IMR-90 (cell line): ENCODE measurements around the gene TNRC18.

Source experiments
- CEBPB ChIP-seq: IDR thresholded peaks from 2 replicates; pipeline ENCODE4 v1.6.1; 2012; ENCODE audit warnings: low read depth, low read length, improper control_type of control experiment
- CHD1 ChIP-seq: IDR thresholded peaks from 2 replicates; pipeline ENCODE4 v1.6.1; 2012; ENCODE audit warnings: low read depth, low read length, improper control_type of control experiment
- CTCF ChIP-seq: conservative IDR thresholded peaks from 2 replicates; pipeline ENCODE4 v1.5.1; 2012; ENCODE audit warnings: mild to moderate bottlenecking, low read depth, low read length, improper control_type of control experiment
- ELK1 ChIP-seq: fragments of 150-350 bp; IDR thresholded peaks from 2 replicates; pipeline ENCODE4 v1.6.1; 2016; ENCODE audit warnings: low read depth, mild to moderate bottlenecking, low read length, moderate library complexity, borderline replicate concordance
- MXI1 ChIP-seq: IDR thresholded peaks from 2 replicates; pipeline ENCODE4 v1.6.1; 2012; ENCODE audit warnings: low read depth, mild to moderate bottlenecking, low read length, moderate library complexity, borderline replicate concordance
- NFE2L2 ChIP-seq: fragments of 150-350 bp; IDR thresholded peaks from 2 replicates; pipeline ENCODE4 v1.6.1; 2016; ENCODE audit warnings: low read depth, mild to moderate bottlenecking, low read length
- POLR2A ChIP-seq: IDR thresholded peaks from 2 replicates; pipeline ENCODE4 v1.6.1; 2012; ENCODE audit warnings: mild to moderate bottlenecking, low read depth, low read length
- RAD21 ChIP-seq: IDR thresholded peaks from 2 replicates; pipeline ENCODE4 v1.6.1; 2012; ENCODE audit warnings: low read length, improper control_type of control experiment
- RCOR1 ChIP-seq: IDR thresholded peaks from 2 replicates; pipeline ENCODE4 v1.6.1; 2012; ENCODE audit warnings: mild to moderate bottlenecking, low read length, improper control_type of control experiment; ENCODE audit not compliant: insufficient replicate concordance

GRCh38 chr7:5354460-5355232, 69.0 kb downstream of the TNRC18 start:
- TF ChIP-seq CTCF (no peak), CEBPB (no peak), POLR2A (no peak), MXI1 (no peak), ELK1 (no peak), RAD21 (no peak), NFE2L2 (no peak), RCOR1 (no peak), CHD1 (no peak)
